HG03280 (cell line): Measurements from ENCODE around the gene TALDO1.
"Not testable (repeated sequence)": the region's sequence is repeated elsewhere in the genome, so short reads cannot be mapped to it uniquely, and the experiment has no call there.

ENCODE experiments used
- ATAC-seq: cut with Tn5 transposase; IDR thresholded peaks from one replicate; pipeline ENCODE4 v1.9.1; 2021; ENCODE audit warnings: mild to moderate bottlenecking, moderate library complexity; ENCODE audit not compliant: unreplicated experiment

TALDO1 gene

GRCh38 chr11:733072-733471, 14.2 kb upstream of the TALDO1 start:
- ATAC-seq, result no peak

DNA sequence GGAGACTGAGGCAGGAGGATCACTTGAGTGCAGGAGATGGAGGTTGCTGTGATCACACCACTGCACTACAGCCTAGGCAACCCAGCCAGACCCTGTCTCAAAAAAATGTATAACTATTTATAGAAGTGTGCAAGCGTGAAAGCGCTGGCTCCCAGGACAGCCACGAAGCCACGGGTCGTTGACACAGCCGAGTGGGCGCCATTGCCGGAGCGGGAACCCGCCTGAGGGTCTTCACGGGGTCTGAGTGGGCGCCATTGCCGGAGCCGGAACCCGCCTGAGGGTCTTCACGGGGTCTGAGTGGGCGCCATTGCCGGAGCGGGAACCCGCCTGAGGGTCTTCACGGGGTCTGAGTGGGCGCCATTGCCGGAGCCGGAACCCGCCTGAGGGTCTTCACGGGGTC, 12.7 kb upstream of the TALDO1 start:
- ATAC-seq, result not testable (repeated sequence)

DNA sequence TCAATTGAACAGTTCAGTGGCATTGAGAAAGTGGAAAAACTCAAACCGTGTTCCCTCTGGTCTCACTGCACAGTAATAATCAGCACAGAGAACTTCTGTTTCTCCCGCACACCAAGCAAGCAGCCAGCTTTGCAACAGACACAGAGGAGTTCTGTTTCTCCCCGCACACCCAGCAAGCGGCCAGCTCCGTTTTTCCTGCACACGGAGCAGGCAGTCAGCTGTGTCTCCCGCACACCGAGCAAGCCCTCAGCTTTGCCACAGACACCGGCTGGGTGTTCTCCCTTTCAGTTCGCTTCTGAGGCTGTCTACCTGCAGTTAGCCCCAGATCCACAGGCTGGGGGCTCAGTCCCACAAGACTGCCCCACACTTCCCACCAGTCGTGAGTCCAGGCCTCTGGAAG, 9.9 kb upstream of the TALDO1 start:
- ATAC-seq, result no peak

- ATAC-seq, result not testable (repeated sequence)
Observed at GRCh38 chr11:737899-738298, 9.4 kb upstream of the TALDO1 start.

DNA sequence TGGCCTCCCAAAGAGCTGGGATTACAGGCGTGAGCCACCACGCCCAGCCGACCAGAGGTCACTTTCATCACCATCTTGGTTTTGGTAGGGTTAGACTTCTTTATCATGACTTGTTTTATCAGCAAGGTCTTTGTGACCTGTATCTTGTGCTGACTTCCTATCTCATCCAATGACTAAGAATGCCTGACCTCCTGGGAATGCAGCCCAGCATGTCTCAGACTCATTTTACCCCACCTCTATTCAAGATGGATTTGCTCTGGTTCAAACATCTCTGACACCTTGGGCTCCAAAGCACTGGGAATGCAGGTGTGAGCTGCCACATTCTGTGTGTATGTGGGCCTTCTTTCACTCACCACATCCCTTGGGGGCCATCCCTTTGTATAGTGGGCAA, 5.1 kb upstream of the TALDO1 start:
- ATAC-seq, result no peak

GRCh38 chr11:742571-743201, 4.6 kb upstream of the TALDO1 start:
- no peak for ATAC-seq

DNA sequence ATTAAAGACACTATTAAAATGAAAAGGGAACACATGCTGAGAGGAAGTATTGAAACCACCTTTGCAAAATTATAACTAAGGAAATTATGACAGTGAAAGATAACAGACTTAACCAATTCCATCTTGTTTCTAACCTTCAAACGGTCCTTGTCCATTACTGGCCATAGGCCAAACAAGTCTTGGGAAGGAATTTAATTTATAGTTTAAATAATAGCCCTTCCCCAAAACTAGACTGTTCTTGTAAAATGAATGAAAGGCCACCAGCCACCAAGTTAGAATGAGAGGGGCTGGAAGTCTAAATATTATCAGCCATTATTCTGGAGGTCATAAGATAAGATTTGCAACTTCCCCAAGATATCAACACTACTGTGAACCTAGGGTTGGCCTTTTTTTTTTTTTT, 1.8 kb upstream of the TALDO1 start:
- ATAC-seq, result no peak

DNA sequence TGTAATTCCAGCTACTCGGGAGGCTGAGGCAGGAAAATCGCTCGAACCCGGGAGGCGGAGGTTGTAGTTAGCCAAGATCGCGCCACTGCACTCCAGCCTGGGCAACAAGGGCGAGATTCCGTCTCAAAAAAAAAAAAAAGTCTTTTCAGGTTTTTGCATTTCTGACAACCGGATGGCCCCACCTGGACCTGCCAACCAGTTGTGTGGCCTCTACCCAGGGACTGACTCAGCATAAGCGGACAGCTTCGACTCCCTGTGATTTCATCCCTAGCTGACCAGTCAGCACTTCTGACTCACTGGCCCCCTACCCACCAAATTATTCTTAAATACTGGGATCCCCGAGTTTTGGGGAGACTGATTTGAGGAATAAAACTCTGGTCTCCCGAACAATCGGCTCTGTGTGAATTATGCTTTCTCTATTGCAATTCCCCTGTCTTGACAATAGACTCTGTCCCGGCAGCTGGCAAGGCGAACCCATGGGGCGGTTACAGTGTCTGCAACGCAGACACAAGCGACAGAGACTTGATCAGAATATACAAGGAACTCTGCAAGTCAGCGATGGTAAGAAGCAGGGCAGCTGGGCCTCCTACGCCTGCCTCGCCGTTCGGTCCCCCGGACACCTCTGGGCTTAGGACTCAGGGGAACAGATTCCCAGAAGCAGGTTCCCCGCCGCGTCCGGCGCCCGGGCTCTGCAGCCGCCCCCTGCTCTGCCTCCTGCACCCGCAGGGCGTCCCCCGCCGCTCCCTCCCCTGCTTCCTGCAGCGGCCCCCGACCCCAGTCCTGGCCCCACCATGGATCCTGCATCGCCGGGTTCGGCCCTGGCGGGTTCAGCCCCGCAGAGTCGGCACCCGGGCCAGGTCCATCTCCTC, 741 bp upstream of the TALDO1 start:
- ATAC-seq, result peak; percentile 8

GRCh38 chr11:748007-748359, 719 bp downstream of the TALDO1 start:
- no peak for ATAC-seq

DNA sequence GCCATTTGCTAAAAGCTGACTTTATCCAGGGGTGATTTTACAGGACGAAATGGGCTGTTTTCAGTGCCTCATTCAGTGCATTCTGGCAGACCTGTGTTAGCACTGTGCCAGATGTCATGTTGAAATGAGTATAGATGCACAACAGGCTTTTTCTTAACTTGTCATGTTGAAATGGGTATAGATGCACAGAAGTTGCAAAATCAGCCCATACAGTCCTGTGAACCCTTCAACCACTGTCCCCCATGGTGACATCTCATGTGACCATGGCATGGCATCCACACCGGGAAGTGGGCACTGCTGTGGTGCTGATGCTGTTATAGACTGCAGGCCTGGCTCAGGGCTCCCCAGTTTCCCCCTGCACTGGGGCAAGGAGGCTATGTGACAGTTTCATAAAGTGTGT, 2.5 kb downstream of the TALDO1 start:
- ATAC-seq, result no peak

- no peak for ATAC-seq
Observed at GRCh38 chr11:760236-760635, 13.0 kb downstream of the TALDO1 start.

DNA sequence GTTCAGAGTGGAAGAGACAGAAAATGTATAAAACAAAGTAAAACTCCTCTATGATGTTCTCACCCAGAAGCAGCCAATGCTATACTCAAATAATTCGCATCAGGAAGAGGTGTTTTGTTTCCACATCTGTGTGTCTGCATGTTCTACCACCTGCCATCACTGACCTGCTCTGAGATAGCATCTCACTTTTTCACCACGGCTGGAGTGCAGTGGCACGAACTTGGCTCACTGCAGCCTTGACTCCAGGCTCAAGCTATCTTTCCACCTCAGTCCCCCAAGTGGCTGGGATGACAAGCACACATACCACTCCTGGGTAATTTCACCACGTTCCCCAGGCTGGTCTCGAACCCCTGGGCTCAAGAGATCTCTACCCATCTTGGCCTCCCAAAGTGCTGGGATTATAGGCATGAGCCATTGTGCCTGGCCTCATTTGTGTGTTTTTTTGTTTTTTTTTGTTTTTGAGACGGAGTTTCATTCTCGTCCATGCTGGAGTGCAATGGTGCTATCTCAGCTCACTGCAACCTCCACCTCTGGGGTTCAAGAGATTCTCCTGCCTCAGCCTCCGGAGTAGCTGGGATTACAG, 14.4 kb downstream of the TALDO1 start:
- ATAC-seq, result no peak

- ATAC-seq, result no peak
Observed at GRCh38 chr11:762421-763072, 15.3 kb downstream of the TALDO1 start.

DNA sequence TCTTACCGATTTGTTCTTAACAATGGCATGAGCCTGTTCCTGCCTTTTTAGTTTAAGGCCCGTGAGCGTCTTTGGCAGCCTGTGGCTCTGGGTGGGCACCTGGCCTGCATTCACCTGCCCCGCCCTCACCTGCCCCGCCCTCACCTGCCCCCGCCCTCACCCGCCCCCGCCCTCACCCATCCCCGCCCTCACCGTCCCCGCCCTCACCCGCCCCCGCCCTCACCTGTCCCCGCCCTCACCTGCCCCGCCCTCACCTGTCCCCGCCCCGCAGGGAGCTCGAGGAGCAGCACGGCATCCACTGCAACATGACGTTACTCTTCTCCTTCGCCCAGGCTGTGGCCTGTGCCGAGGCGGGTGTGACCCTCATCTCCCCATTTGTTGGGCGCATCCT, 15.8 kb downstream of the TALDO1 start:
- ATAC-seq, result no peak

GRCh38 chr11:763549-764321, 16.5 kb downstream of the TALDO1 start:
- ATAC-seq, result no peak

DNA sequence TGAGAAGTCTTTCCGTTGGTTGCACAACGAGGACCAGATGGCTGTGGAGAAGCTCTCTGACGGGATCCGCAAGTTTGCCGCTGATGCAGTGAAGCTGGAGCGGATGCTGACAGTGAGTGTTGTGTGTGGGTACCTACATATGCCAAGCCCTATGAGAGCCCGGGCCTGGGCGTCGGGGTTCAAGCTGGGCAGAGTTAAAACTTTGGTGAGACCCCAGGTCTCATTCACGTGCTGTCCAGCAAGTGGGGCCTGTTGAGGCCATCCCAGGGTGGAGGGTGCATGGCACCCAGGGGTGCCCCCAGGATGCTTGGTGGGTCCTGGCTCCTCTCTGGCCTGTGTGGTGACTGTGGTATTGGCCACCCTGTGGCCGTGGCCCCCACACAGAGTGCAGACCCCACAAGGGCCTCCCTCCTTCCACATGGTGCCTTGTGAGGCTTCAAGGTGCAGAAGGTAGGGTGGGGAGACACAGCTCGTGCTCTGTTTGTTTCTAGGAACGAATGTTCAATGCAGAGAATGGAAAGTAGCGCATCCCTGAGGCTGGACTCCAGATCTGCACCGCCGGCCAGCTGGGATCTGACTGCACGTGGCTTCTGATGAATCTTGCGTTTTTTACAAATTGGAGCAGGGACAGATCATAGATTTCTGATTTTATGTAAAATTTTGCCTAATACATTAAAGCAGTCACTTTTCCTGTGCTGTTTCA, 17.2 kb downstream of the TALDO1 start:
- no peak for ATAC-seq

- no peak for ATAC-seq
Observed at GRCh38 chr11:765025-765801, 17.9 kb downstream of the TALDO1 start.

- ATAC-seq, result no peak
Observed at GRCh38 chr11:765802-766091, 18.5 kb downstream of the TALDO1 start.

- ATAC-seq, result no peak
Observed at GRCh38 chr11:766106-766935, 19.1 kb downstream of the TALDO1 start.
